GM12875 (cell line): ENCODE results near the gene SCML2.
"Not testable (repeated sequence)": the region's sequence is repeated elsewhere in the genome, so short reads cannot be mapped to it uniquely, and the experiment has no call there.

ENCODE experiments used
- H3K4me3 ChIP-seq: one replicate; pipeline ENCODE4 v1.5.1; 2011; ENCODE audit warnings: low read depth, low read length, control low read depth
- CTCF ChIP-seq: IDR thresholded peaks from 2 replicates; pipeline ENCODE4 v1.5.1; 2011; ENCODE audit warnings: low read depth, mild to moderate bottlenecking, control low read depth, inconsistent platforms, low read length, moderate library complexity, borderline replicate concordance; ENCODE audit not compliant: insufficient read depth

The SCML2 gene

GRCh38 chrX:18354369-18355223, at the start of gene SCML2:
TSS of gene SCML2 (minus strand) at chrX:18354688. CDS start at chrX:18334071, 20,617 bp downstream.
- TF ChIP-seq CTCF = no peak
- peak within 1 kb of the TSS; percentile 64 for H3K4me3 ChIP-seq

GRCh38 chrX:18401848-18402213, 47.3 kb upstream of the SCML2 start:
- TF ChIP-seq CTCF = no peak
- no peak overlapping the region for H3K4me3 ChIP-seq

- no peak overlapping the region for H3K4me3 ChIP-seq
- no peak for TF ChIP-seq CTCF
These were observed 40.0 kb upstream of the SCML2 start for GRCh38 chrX:18394477-18394876.

GRCh38 chrX:18390941-18391538, 36.6 kb upstream of the SCML2 start:
- TF ChIP-seq CTCF = peak; percentile 34; the same call in 1 of the 2 replicates
- H3K4me3 ChIP-seq = no peak overlapping the region

- H3K4me3 ChIP-seq = no peak overlapping the region
- TF ChIP-seq CTCF = peak; percentile 18; the same call in 1 of the 2 replicates
These were observed 35.5 kb upstream of the SCML2 start for GRCh38 chrX:18389966-18390365.

GRCh38 chrX:18377796-18378195, 23.3 kb upstream of the SCML2 start:
- peak; percentile 55; the same call in 1 of the 2 replicates for TF ChIP-seq CTCF
- H3K4me3 ChIP-seq = no peak overlapping the region

GRCh38 chrX:18375131-18375805, 20.8 kb upstream of the SCML2 start:
- H3K4me3 ChIP-seq = not testable (repeated sequence)

GRCh38 chrX:18369096-18369495, 14.6 kb upstream of the SCML2 start:
- not testable (repeated sequence) for H3K4me3 ChIP-seq
